ENCODE measurements around the gene EFNA4. TPM values are rescaled to one million over a fixed set of nuclear protein-coding genes. Genes with fewer than 3 reads are reported as not detected.

Gene EFNA4
- total RNA-seq, 2 donors from 2014 or later = 2.6 to 4.9 TPM

DNA sequence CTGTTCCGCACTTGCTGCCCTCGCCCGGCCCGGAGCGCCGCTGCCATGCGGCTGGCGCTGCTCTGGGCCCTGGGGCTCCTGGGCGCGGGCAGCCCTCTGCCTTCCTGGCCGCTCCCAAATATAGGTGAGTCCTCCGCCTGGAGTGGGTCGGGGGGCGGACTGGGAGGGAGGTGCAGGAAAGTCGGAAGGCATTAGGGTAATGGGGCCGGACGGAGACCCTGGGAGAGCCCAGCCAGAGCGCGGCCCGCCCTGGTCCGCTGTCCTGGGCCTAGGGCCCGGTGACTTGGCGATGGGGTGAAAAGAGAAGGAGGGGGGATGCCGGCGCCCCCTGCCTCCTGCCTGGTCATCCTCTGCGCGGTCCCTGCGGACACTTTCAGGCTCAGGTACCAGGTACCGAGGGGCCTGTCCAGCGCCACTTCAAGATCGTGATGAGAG lies 12.2 kb upstream of the EFNA4 start:
- peaks cover 27% of the 10 kb centered on the region for H3K4me1 Mint-ChIP-seq
- no peak for ATAC-seq
- H3K27ac Mint-ChIP-seq = no peak overlapping the region

DNA sequence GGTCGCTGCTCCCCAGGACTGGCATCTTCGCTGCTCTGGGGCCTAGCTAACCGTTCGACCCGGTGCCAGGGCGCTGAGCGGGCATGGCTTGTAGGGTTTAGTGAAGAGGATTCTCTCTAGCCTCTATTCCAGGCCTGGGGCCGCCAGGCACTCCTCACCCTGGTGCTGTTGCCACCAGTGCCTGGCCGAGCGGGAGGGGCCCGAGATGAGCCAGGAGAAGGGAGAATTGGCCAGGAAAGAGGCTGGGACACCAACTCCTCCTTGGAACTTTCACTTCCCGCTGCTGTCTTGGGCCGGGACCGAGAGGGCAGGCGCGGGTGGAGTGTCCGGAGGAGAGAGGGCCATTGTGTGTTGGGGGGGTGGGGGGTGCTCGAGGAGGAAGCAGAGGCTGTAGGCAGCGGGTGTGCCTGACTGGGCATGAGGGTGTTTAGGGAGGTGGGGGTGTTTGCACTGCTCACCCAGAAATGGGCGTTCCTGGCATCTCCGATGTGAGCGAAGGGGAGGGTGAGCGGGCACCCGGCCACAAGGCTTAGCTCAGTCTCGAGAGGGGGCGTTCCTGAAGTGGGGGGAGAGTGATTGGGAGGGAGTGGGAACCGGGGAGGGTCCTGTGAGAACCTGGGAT lies 11.7 kb upstream of the EFNA4 start:
- peaks cover 27% of the 10 kb centered on the region for H3K4me1 Mint-ChIP-seq
- ATAC-seq = peak; percentile 38

More for the DNA sequence above, 12.2 kb upstream of the EFNA4 start:
- H3K9me3 ChIP-seq (ENCODE audit: control insufficient read depth, low read length, poor library complexity, severe bottlenecking) = no peaks in the 10 kb centered on the region
- DNase-seq = no peak
- Mint-ChIP-seq H3K27me3 (no peaks in the 10 kb centered on the region), H3K4me3 (peak overlapping the region; percentile 91), H3K36me3 (ENCODE audit: low read depth) (no peaks in the 10 kb centered on the region)

GRCh38 chr1:155052439-155053395 lies 10.8 kb upstream of the EFNA4 start:
- Mint-ChIP-seq H3K4me3 (peak overlapping the region; percentile 91), H3K27ac (peak overlapping the region; percentile 70), H3K4me1 (peaks cover 27% of the 10 kb centered on the region), H3K27me3 (no peaks in the 10 kb centered on the region), H3K36me3 (ENCODE audit: low read depth) (no peaks in the 10 kb centered on the region)
- H3K9me3 ChIP-seq (ENCODE audit: control insufficient read depth, low read length, poor library complexity, severe bottlenecking) = no peaks in the 10 kb centered on the region
- DNase-seq (no peak), ATAC-seq (peak; percentile 25)

More for the DNA sequence above, 11.7 kb upstream of the EFNA4 start:
- peak in 2 of 3 donors; percentile 27 to 32 for DNase-seq
- H3K27ac Mint-ChIP-seq = peak overlapping the region; percentile 70
- no peaks in the 10 kb centered on the region for H3K36me3 Mint-ChIP-seq (ENCODE audit: low read depth)
- H3K9me3 ChIP-seq (ENCODE audit: control insufficient read depth, low read length, poor library complexity, severe bottlenecking) = no peaks in the 10 kb centered on the region
- peak overlapping the region; percentile 91 for H3K4me3 Mint-ChIP-seq
- H3K27me3 Mint-ChIP-seq = no peaks in the 10 kb centered on the region

GRCh38 chr1:155053531-155054105 lies 9.9 kb upstream of the EFNA4 start:
- ATAC-seq (no peak), DNase-seq (no peak)
- no peaks in the 10 kb centered on the region for H3K9me3 ChIP-seq (ENCODE audit: control insufficient read depth, low read length, poor library complexity, severe bottlenecking)
- Mint-ChIP-seq H3K4me1 (peaks cover 27% of the 10 kb centered on the region), H3K4me3 (peak overlapping the region; percentile 91), H3K27ac (peak overlapping the region; percentile 43), H3K27me3 (no peaks in the 10 kb centered on the region), H3K36me3 (ENCODE audit: low read depth) (no peaks in the 10 kb centered on the region)

- DNase-seq (no peak), ATAC-seq (no peak)
- Mint-ChIP-seq H3K4me1 (peaks cover 17% of the 10 kb centered on the region), H3K27ac (no peak overlapping the region), H3K36me3 (ENCODE audit: low read depth) (no peaks in the 10 kb centered on the region), H3K27me3 (no peaks in the 10 kb centered on the region), H3K4me3 (no peak overlapping the region)
- no peaks in the 10 kb centered on the region for H3K9me3 ChIP-seq (ENCODE audit: control insufficient read depth, low read length, poor library complexity, severe bottlenecking)
Observed at GRCh38 chr1:155057104-155057503, 6.4 kb upstream of the EFNA4 start.

- Mint-ChIP-seq H3K4me1 (peaks cover 12% of the 10 kb centered on the region), H3K4me3 (no peak overlapping the region), H3K36me3 (ENCODE audit: low read depth) (no peaks in the 10 kb centered on the region), H3K27ac (no peak overlapping the region), H3K27me3 (no peaks in the 10 kb centered on the region)
- DNase-seq (no peak), ATAC-seq (no peak)
- no peaks in the 10 kb centered on the region for H3K9me3 ChIP-seq (ENCODE audit: control insufficient read depth, low read length, poor library complexity, severe bottlenecking)
Observed at GRCh38 chr1:155057788-155058211, 5.7 kb upstream of the EFNA4 start.

DNA sequence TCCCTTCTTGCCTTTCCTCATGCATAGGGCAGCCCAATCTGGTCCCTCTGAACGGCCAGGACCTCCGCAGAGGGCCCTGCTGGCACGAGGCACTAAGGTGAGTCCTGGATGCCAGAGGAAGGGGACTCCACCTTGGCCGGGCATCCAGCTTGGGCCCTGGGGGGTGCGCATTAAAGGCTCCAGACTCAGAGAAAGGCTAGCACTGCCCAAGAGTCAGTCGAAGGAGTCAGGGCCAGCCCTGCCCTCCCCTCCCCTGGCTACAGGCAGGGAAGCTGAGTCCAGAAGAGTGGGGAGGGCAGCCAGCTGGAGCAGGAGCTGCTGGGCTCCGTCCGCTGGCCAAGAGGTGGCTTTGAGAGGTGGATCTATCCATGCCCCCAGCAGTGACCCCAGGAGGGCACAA lies 2.8 kb upstream of the EFNA4 start:
- Mint-ChIP-seq H3K27me3 (no peaks in the 10 kb centered on the region), H3K27ac (no peak overlapping the region), H3K4me1 (peaks cover 16% of the 10 kb centered on the region), H3K36me3 (ENCODE audit: low read depth) (no peaks in the 10 kb centered on the region), H3K4me3 (no peak overlapping the region)
- no peak for ATAC-seq
- DNase-seq = no peak
- no peaks in the 10 kb centered on the region for H3K9me3 ChIP-seq (ENCODE audit: control insufficient read depth, low read length, poor library complexity, severe bottlenecking)

- H3K4me3 Mint-ChIP-seq = peak overlapping the region; percentile 39
- DNase-seq (peak; percentile 88 to 99 (median 88)), ATAC-seq (peak; percentile 67)
- H3K27ac Mint-ChIP-seq = no peak overlapping the region
- no peaks in the 10 kb centered on the region for H3K36me3 Mint-ChIP-seq (ENCODE audit: low read depth)
- H3K27me3 Mint-ChIP-seq = no peaks in the 10 kb centered on the region
- peaks cover 19% of the 10 kb centered on the region for H3K4me1 Mint-ChIP-seq
- no peaks in the 10 kb centered on the region for H3K9me3 ChIP-seq (ENCODE audit: control insufficient read depth, low read length, poor library complexity, severe bottlenecking)
Observed at GRCh38 chr1:155061381-155062150, 2.0 kb upstream of the EFNA4 start.

DNA sequence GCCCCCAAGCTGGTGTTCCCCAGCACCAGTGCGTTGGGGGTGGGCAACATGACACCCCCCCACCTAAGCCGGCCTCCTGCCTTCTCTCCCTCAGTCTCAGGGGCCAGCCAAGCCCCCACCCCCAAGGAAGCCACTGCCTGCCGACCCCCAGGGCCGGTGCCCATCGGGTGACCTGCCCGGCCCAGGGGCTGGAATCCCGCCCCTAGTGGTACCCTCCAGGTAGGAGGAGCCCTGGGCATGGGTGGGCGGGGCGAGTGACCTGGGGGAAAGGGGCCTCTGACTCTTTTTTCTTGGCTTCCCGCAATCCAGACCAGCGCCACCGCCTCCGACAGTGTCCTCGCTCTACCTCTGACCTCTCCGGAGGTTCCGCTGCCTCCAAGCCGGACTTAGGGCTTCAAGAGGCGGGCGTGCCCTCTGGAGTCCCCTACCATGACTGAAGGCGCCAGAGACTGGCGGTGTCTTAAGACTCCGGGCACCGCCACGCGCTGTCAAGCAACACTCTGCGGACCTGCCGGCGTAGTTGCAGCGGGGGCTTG lies 1.3 kb upstream of the EFNA4 start:
- no peak for DNase-seq
- ATAC-seq = no peak
- Mint-ChIP-seq H3K27me3 (no peaks in the 10 kb centered on the region), H3K36me3 (ENCODE audit: low read depth) (peaks cover 4% of the 10 kb centered on the region), H3K27ac (no peak overlapping the region), H3K4me1 (peaks cover 24% of the 10 kb centered on the region), H3K4me3 (peak overlapping the region; percentile 97)
- H3K9me3 ChIP-seq (ENCODE audit: control insufficient read depth, low read length, poor library complexity, severe bottlenecking) = no peaks in the 10 kb centered on the region

DNA sequence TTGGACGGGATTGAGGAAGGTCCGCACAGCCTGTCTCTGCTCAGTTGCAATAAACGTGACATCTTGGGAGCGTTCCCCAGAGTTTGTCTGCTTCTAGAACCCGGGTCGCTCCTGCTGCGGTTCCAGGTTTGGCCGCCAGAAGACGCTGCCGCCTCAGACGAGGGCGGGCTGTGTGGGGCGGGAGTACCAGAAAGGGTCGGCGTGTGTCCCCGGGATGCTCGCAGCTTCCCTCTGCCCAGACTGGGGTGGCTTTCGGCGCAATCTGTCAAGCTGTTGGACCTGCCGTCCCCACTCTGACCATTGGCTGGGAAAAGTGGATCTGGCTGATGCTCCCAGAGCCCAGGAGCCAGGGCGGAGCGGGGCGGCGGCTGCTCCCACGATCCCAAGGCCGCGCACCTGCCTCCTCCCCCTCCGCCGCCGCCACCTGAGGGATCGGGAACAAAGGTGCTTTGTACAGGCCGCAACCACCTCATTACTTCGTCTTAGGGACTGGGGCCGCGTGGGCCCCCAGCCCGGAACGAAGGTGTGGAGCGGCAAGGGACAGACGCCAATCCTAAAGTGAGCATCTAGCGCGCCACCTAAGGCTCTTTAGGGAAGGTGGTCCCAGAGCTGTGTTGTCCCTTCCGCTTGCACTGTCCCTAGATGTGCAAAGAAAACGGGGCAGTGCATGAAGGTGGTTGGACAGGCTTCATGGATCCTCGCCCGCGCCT lies 683 bp upstream of the EFNA4 start:
- peaks cover 24% of the 10 kb centered on the region for H3K4me1 Mint-ChIP-seq
- peak; percentile 48 to 68 (median 53) for DNase-seq
- H3K9me3 ChIP-seq (ENCODE audit: control insufficient read depth, low read length, poor library complexity, severe bottlenecking) = no peaks in the 10 kb centered on the region
- H3K27me3 Mint-ChIP-seq = no peaks in the 10 kb centered on the region
- H3K27ac Mint-ChIP-seq = peak overlapping the region; percentile 81
- peak; percentile 41 for ATAC-seq
- H3K4me3 Mint-ChIP-seq = peak overlapping the region; percentile 97
- peaks cover 4% of the 10 kb centered on the region for H3K36me3 Mint-ChIP-seq (ENCODE audit: low read depth)

DNA sequence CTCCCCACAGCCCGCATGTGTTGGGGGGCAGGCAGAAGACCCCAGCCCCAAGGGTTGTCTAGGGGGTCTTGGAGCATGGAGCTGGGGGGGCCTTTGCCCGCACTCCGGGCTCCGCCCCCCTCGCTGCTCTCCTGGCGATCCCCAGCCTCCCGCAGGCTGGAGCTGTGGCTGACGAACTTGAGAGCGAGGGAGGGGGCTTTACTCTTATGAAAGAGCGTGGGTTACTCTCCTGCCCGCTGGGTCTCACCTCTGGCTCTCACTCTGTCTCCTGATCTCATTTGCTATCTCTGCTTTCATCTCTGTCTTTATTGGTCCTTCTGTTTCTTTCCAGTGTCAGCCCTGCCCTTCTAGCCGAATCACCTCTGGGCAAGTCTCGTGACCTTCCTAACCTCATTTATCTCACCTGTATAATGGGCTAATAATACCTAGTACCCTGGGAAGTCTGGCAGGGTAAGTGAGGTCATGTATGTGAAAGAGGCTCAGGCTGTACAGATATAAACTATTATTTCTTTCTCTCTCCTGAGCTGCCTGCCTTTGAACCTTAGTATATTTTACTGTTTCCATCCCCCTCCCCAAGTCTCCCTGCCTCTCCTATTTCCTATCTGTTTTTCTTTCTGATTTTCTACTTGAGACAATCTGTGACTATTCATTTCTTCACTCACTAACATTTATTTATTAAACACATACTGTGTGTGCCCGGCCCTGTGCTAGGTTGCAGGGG lies 731 bp downstream of the EFNA4 start:
- no peak for DNase-seq
- no peaks in the 10 kb centered on the region for H3K9me3 ChIP-seq (ENCODE audit: control insufficient read depth, low read length, poor library complexity, severe bottlenecking)
- Mint-ChIP-seq H3K4me1 (peaks cover 27% of the 10 kb centered on the region), H3K36me3 (ENCODE audit: low read depth) (peaks cover 7% of the 10 kb centered on the region), H3K27me3 (no peaks in the 10 kb centered on the region), H3K27ac (peak overlapping the region; percentile 81), H3K4me3 (peak overlapping the region; percentile 98)
- ATAC-seq = peak; percentile 12
